B cell (primary cell): ENCODE data around the gene ARHGEF7. TPM values are rescaled to one million over a fixed set of nuclear protein-coding genes. Genes with fewer than 3 reads are reported as not detected.

ENCODE experiments used
- ATAC-seq: fragments of 200-7000 bp; cut with Tn5 transposase; one replicate; pipeline ENCODE4 v1.10.0; 2021; ENCODE audit warnings: low read depth, mild to moderate bottlenecking, moderate number of reproducible peaks, moderate library complexity
- CTCF ChIA-PET: fragments of 350-600 bp; sonication (Branson Sonifier 250); formaldehyde crosslinking; loops from one replicate; lab custom pipeline; 2021; ENCODE audit warnings: antibody characterized with exemption, inconsistent platforms; lab: Charles Lee
- POLR2A ChIA-PET: fragments of 350-600 bp; sonication (Branson Sonifier 250); formaldehyde crosslinking; loops from one replicate; lab custom pipeline; 2021; ENCODE audit warnings: antibody characterized with exemption; lab: Charles Lee
- DNase-seq: peaks from one replicate; pipeline ENCODE4 v3.0.0; 2013
- H2AFZ ChIP-seq: 2 replicates; pipeline ENCODE4 v1.6.1; 2012; ENCODE audit warnings: mild to moderate bottlenecking, low read depth, low read length; ENCODE audit not compliant: insufficient read depth, poor library complexity, severe bottlenecking
- H3K27ac ChIP-seq, 2 donors: 1 replicate in 1 of 2; 2 replicates in 1 of 2; pipeline ENCODE4 v1.5.1; 2012 to 2013; ENCODE audit warnings: low read length in 2 of 2, mild to moderate bottlenecking in 2 of 2, moderate library complexity in 1 of 2
- H3K27me3 ChIP-seq, 4 experiments: fragments of 200-600 bp in 1 of 4; sonication (generic) in 1 of 4; replicated peaks in 1 of 4; 1 replicate in 2 of 4; 2 replicates in 2 of 4; pipeline versions ENCODE4 v1.6.1 to v1.7.0; 2013 to 2016; ENCODE audit warnings: low read length in 3 of 4, mild to moderate bottlenecking in 2 of 4, mixed read lengths in 1 of 4, moderate library complexity in 1 of 4; ENCODE audit not compliant: insufficient read depth in 4 of 4, control insufficient read depth in 3 of 4; ENCODE audit errors: control extremely low read depth in 1 of 4
- H3K36me3 ChIP-seq, 2 experiments: replicated peaks in 1 of 2; 1 replicate in 1 of 2; 2 replicates in 1 of 2; pipeline versions ENCODE4 v1.6.1 to v1.7.1; 2013; ENCODE audit warnings: low read length in 1 of 2; ENCODE audit not compliant: insufficient read depth in 2 of 2, control insufficient read depth in 1 of 2; ENCODE audit errors: control extremely low read depth in 1 of 2, extremely low read depth in 1 of 2
- H3K4me1 ChIP-seq, 2 donors: fragments of 200-600 bp in 1 of 2; sonication (generic) in 1 of 2; 1 replicate in 1 of 2; 2 replicates in 1 of 2; pipeline versions ENCODE4 v1.5.1 to v1.6.1; 2013 to 2017; ENCODE audit warnings: low read length in 2 of 2; ENCODE audit not compliant: control insufficient read depth in 2 of 2, insufficient read depth in 2 of 2
- H3K4me2 ChIP-seq: replicated peaks from 2 replicates; pipeline ENCODE3; 2012; ENCODE audit warnings: mild to moderate bottlenecking, low read depth, low read length; ENCODE audit not compliant: poor library complexity, severe bottlenecking
- H3K4me3 ChIP-seq, 5 experiments: fragments of 200-600 bp in 1 of 5; sonication (generic) in 1 of 5; 1 replicate in 3 of 5; 2 replicates in 2 of 5; pipeline versions ENCODE4 v1.5.1 to v1.7.0; 2011 to 2016; ENCODE audit warnings: low read length in 4 of 5, mild to moderate bottlenecking in 4 of 5, low read depth in 2 of 5, control low read depth in 1 of 5, moderate library complexity in 1 of 5; ENCODE audit not compliant: insufficient read depth in 1 of 5; ENCODE audit errors: control extremely low read depth in 1 of 5, extremely low read depth in 1 of 5
- H3K79me2 ChIP-seq: fragments of 200-600 bp; sonication (generic); one replicate; pipeline ENCODE4 v1.6.0; 2016; ENCODE audit warnings: low read length; ENCODE audit not compliant: control insufficient read depth, insufficient read depth
- H3K9ac ChIP-seq: fragments of 200-600 bp; sonication (generic); 2 replicates; pipeline ENCODE4 v1.6.1; 2017; ENCODE audit warnings: mild to moderate bottlenecking, low read length, moderate library complexity
- H3K9me3 ChIP-seq, 3 donors: one replicate each; pipeline versions ENCODE4 v1.6.1 to v1.7.1; 2013; ENCODE audit warnings: low read length in 2 of 3; ENCODE audit not compliant: control insufficient read depth in 2 of 3, insufficient read depth in 1 of 3; ENCODE audit errors: control extremely low read depth in 1 of 3
- H4K20me1 ChIP-seq: 2 replicates; pipeline ENCODE4 v1.6.0; 2012; ENCODE audit warnings: mild to moderate bottlenecking, low read length; ENCODE audit not compliant: insufficient read depth, control insufficient read depth, poor library complexity, severe bottlenecking
- H3K27ac Mint-ChIP-seq: one replicate; pipeline ENCODE4 v1.8.0; 2021; ENCODE audit warnings: mixed read lengths
- H3K27me3 Mint-ChIP-seq: one replicate; pipeline ENCODE4 v1.8.0; 2021; ENCODE audit warnings: mixed read lengths
- H3K4me1 Mint-ChIP-seq: one replicate; pipeline ENCODE4 v1.8.0; 2021; ENCODE audit warnings: mixed read lengths
- H3K4me3 Mint-ChIP-seq: one replicate; pipeline ENCODE4 v1.8.0; 2021; ENCODE audit warnings: mixed read lengths
- H3K9me3 Mint-ChIP-seq: one replicate; pipeline ENCODE4 v1.8.0; 2022; ENCODE audit warnings: mixed read lengths; ENCODE audit not compliant: insufficient read depth
- CTCF ChIP-seq: fragments of 200-600 bp; IDR thresholded peaks from one replicate; pipeline ENCODE4 v1.8.0; 2022; ENCODE audit warnings: antibody characterized with exemption, mild to moderate bottlenecking
- EZH2 ChIP-seq: IDR thresholded peaks from 2 replicates; pipeline ENCODE4 v1.6.1; 2012; ENCODE audit warnings: borderline replicate concordance, low read depth, mild to moderate bottlenecking, moderate library complexity, low read length; ENCODE audit not compliant: insufficient read depth, poor library complexity, severe bottlenecking
- WGBS: methylation state at CpG from one replicate; pipeline ENCODE4 v1.1.5; 2013; ENCODE audit warnings: missing lambda C conversion rate; ENCODE audit not compliant: insufficient coverage; 5-methylcytosine and 5-hydroxymethylcytosine counted together
- intact Hi-C: fragments of 100-400 bp; cut with micrococcal nuclease; formaldehyde crosslinking; loops from one replicate; pipeline ENCODE4 v1.10.0; 2022
- polyA plus RNA-seq: library from polyadenylated mRNA; depleted of rRNA; stranded (reverse); fragments of >200 nt; gene quantifications from 2 replicates; pipeline ENCODE4 v1.2.3, GENCODE V29; 2012
- total RNA-seq, 2 donors: library from RNA; stranded (reverse); fragments of 120-200 nt in 1 of 2; gene quantifications; 1 replicate in 1 of 2; 2 replicates in 1 of 2; pipeline versions ENCODE4 v1.2.3 to v1.2.4, GENCODE V29; 2013 to 2022

Gene ARHGEF7
- total and polyA plus RNA-seq, 2 donors (not counting 1 experiment from before 2014, with no cell fraction given): 62.3 to 125 TPM

DNA sequence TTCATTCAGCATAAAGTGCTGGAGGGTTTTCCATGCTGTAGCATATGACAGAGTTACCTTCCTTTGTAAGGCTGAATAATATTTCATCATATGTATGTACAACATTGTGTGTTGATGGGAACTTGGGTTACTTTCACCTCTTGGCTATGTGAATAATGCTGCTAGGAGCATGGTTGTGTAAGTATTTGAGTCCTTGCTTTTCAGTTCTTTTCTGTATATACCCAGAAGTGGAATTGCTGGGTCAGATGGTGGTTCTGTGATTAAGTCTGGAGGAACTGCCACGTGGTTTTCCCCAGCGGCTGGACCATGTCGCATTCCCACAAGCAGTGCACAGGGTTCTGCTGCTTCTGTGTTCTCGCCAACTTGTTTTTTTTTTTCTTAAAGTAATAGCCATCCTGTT, 104.2 kb downstream of the ARHGEF7 start:
- H3K36me3 ChIP-seq: peaks cover 7 to 31% of the 10 kb centered on the region in 2 experiments
- H3K4me1 Mint-ChIP-seq: peaks cover 28% of the 10 kb centered on the region
- no peaks in the 10 kb centered on the region for H3K27me3 ChIP-seq
- intact Hi-C loops: loop anchor here (5.0 kb wide), 1 partner anchor 997 kb away; no protein-coding TSS in a partner anchor
- H3K27me3 Mint-ChIP-seq: no peaks in the 10 kb centered on the region
- no peaks in the 10 kb centered on the region for H3K9me3 Mint-ChIP-seq
- peaks cover 72% of the 10 kb centered on the region for H4K20me1 ChIP-seq
- H3K4me2 ChIP-seq: no peak overlapping the region
- H3K27ac ChIP-seq: peak overlapping the region in 1 of 2 donors; percentile 27
- no peaks in the 10 kb centered on the region for H3K9me3 ChIP-seq
- H3K79me2 ChIP-seq: peaks cover 81% of the 10 kb centered on the region
- no peak overlapping the region for H3K27ac Mint-ChIP-seq
- CTCF ChIA-PET: interaction anchor here (1.3 to 6.1 kb wide), 3 partner anchors 146 to 152 kb away, joined by 3 to 167 read pairs (median 5); no protein-coding TSS in a partner anchor
- no peak overlapping the region for H2AFZ ChIP-seq
- ATAC-seq (no peak), DNase-seq (no peak)
- H3K9ac ChIP-seq: no peak overlapping the region
- TF ChIP-seq EZH2: no peak
- H3K4me3 ChIP-seq: no peak overlapping the region
- peaks cover 11 to 23% of the 10 kb centered on the region in 2 donors for H3K4me1 ChIP-seq
- H3K4me3 Mint-ChIP-seq: no peak overlapping the region
- WGBS: 93% methylated on average over 3 of the region's 4 CpGs
- POLR2A ChIA-PET: no interaction called here

GRCh38 chr13:111219950-111220349, 104.8 kb downstream of the ARHGEF7 start:
- POLR2A ChIA-PET: no interaction called here
- H3K27me3 ChIP-seq: no peaks in the 10 kb centered on the region
- H3K79me2 ChIP-seq: peaks cover 82% of the 10 kb centered on the region
- no peak overlapping the region for H3K27ac ChIP-seq
- no peak for TF ChIP-seq EZH2
- no peak for TF ChIP-seq CTCF
- peaks cover 7 to 17% of the 10 kb centered on the region in 2 donors for H3K4me1 ChIP-seq
- Mint-ChIP-seq H3K27me3 (no peaks in the 10 kb centered on the region), H3K4me1 (peaks cover 22% of the 10 kb centered on the region), H3K4me3 (no peak overlapping the region), H3K9me3 (no peaks in the 10 kb centered on the region), H3K27ac (no peak overlapping the region)
- WGBS: 98% methylated on average over 6 of the region's 8 CpGs
- peaks cover 7 to 33% of the 10 kb centered on the region in 2 experiments for H3K36me3 ChIP-seq
- no peak overlapping the region for H3K9ac ChIP-seq
- no peak overlapping the region for H2AFZ ChIP-seq
- peaks cover 72% of the 10 kb centered on the region for H4K20me1 ChIP-seq
- no peak overlapping the region for H3K4me2 ChIP-seq
- no peaks in the 10 kb centered on the region for H3K9me3 ChIP-seq
- intact Hi-C loops: loop anchor here (5.0 kb wide), 2 partner anchors 303 to 998 kb away; partner anchors contain the start of gene ANKRD10
- DNase-seq: no peak
- H3K4me3 ChIP-seq: no peak overlapping the region
- ATAC-seq: no peak
- CTCF ChIA-PET: interaction anchor here (7.1 kb wide), 1 partner anchor 153 kb away, joined by 95 read pairs; no protein-coding TSS in a partner anchor
